Measurements from ENCODE around the gene RPS3.
A peak's percentile ranks its signal among the peaks of the same experiment; 100 is the strongest.

Gene RPS3

DNA sequence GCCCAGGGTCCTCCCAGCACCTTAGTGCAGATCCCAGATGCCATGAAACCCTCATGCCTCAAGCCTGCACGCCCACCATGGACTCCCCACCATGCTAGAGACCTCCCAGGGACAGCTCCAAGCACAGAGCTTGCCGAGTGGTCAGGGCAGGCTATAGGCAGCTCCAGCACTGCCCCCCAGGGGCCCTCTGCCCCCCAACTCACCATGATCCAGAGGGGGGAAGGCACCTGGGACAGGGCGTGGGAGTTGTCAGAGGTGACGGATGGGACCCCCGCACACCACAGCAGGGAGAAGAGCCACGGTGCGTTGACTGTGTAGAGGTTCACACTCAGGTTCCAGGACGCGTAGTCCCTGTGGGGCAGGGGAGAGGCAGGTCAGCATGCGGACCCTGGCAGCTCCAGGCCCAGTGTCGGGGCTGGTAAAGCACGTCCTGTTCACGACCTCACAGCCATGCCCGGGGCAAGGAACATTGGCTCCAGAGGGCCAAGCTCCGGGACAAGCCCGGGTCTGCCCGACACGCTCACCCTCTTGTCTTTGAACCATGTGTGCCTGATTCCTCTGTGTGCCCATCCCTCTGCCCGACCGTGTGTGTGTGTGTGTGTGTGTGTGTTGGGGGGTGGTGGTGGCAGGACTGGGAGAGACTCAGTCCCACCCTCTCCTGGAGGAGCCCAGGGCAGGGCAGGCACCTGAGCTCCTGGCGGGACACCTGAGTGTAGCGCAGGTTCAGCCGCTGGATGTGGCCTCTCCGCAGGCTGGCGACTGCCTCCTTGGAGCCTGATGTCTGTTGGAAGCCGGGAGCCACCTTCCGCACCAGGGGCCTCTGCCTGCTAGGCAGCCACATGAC is 41.9 kb downstream of the RPS3 start:
- FAIRE-seq (no peak), DNase-seq (ENCODE audit: insufficient read length, low spot score) (no peak)
- TF ChIP-seq POLR2A (IDR thresholded peaks at IDR 0.05; ENCODE audit: low read depth, low read length), result no peak

DNA sequence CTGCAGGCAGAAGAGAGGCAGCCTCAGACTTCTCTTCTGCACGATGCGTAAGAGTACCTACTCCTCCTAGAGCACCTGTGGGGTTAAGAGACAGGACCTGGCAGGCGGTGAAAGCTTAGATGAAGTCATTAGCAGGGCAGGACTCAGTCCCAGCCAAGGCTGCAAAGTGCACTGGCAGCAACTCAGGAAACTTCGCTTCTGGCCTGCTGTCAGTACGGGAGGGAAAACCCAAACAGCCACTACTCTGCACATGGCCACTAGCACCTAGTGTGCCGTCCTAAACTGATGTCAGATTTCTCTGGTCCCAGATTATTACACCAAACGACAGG is 42.5 kb downstream of the RPS3 start:
- FAIRE-seq (no peak), DNase-seq (ENCODE audit: insufficient read length, low spot score) (no peak)
- no peak for TF ChIP-seq POLR2A (IDR thresholded peaks at IDR 0.05; ENCODE audit: low read depth, low read length)

DNA sequence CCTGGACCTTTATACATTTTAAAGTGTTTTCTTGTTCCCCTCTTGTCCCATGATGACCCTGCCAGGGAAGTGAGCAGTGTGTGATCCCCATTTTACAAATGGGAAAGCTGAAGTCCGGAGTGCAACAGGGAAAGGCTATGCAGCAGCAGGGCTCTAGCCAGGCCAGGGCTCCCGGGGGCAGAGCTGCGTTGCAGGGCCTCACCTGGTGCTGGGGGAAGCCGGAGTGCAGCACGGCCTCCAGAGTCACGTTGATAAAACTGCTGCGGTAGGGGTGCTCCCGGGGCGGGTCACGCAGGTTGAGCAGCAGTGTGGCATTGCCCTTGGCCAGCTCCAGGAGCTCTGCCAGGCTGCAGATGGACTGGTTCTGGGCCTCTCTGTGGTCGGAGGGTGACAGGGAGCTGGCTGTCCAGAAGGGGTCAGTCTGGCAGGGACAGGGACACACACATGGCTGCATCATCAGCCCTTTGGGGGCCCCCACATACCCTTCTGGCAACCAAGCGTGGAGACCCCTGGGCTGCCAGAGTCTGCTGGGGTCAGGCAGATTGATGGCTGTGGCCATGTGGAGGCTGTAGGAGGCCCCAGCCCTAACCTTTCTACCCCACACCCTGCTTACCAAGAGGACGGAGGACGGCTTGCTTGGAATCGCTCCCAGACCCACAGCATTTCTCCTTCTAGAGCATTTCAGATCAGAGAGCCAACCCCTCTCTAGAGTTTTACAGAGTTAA is 43.0 kb downstream of the RPS3 start:
- DNase-seq (ENCODE audit: insufficient read length, low spot score) (no peak), FAIRE-seq (no peak)
- TF ChIP-seq POLR2A (IDR thresholded peaks at IDR 0.05; ENCODE audit: low read depth, low read length), result no peak

DNA sequence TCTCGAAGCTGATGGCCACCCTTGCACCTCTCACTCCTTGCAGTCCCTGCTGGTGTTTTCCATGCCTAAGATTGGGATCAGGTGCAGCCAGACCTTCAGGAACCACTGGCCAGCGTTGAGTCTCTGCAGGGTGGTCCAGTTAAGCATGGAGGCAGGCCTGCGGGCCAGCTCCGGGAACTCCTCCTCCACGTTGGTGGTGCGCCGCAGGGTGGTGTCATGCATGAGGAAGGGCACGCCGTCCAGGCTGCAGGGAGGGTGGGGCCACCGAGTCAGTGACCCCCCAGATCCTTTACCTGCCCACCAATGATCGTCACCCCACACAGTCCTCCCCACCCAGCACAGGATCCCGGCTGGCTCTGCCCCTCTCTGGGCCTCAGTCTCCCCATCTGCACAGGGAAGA is 43.7 kb downstream of the RPS3 start:
- DNase-seq (ENCODE audit: insufficient read length, low spot score) (no peak), FAIRE-seq (no peak)
- TF ChIP-seq POLR2A (IDR thresholded peaks at IDR 0.05; ENCODE audit: low read depth, low read length), result no peak

DNA sequence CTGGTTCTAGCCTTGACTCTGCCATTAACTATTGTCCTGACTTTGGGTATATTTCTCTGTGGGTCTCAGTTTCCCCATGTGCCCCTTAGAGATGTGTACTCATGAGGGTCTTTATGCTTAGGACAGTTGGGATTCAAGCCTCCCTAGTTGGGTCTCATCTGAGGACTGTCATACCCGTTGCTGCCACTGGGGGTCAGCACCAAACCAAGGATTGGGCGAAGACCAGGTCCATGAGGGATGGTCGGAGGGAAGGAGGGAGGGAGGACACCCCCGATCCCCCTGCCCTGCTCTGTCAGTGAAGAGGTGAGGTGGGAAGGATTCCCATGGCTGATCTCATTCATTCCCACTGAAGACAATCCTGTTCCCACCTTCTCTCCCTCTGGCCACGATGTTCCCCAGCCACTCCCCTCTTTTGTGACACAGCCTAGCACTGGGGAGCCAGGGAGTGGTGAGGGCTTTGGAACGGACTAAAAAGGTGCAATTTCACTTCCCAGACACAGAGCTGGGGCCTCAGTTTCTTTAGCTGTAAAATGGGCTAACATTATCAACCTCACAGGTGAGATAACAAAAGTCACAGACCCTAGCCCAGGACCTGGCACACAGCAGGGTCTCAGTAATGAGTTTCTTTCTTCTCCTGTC is 46.1 kb downstream of the RPS3 start:
- FAIRE-seq, result no peak
- no peak for TF ChIP-seq POLR2A (IDR thresholded peaks at IDR 0.05; ENCODE audit: low read depth, low read length)
- peak; percentile 67 for DNase-seq (ENCODE audit: insufficient read length, low spot score)

DNA sequence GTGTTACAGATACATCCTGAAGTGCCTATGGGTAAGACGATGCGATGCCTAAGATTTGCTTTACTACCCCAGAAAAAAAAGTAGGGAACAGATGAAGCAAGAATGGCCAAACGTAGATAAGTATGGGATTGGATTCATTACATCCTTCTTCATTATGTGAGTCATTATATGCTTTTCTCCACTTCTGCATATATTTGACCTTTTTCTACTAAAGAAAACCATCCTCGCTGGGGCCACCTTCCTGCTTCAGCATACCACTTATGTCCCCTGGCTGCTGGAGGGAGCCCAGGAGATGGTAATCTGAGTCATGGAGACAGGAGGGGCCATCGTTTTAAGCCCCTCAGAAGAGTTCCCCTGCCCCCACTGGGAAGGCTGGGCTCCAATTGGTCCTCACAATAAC is 48.1 kb downstream of the RPS3 start:
- no peak for TF ChIP-seq POLR2A (IDR thresholded peaks at IDR 0.05; ENCODE audit: low read depth, low read length)
- no peak for DNase-seq (ENCODE audit: insufficient read length, low spot score)
- no peak for FAIRE-seq

DNA sequence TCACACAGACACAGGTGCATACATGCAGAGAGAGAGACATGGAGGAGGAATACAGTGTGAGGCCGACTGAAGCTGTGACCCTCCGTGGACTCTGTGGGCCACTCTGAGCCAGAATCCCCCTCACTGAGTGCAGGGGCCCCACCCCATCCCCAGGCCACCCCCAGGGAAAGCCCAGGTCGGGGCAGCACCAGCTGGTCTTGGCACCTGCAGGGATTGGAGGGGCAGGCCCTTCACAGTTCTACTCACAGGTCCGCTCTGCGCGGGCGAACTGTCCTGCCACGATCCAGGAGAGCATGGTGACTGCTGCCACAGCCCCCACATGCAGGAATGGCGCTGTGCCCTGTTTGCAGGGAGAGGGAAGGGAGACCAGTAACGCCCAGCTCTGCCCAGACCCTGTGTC is 50.0 kb downstream of the RPS3 start:
- DNase-seq (ENCODE audit: insufficient read length, low spot score), result no peak
- TF ChIP-seq POLR2A (IDR thresholded peaks at IDR 0.05; ENCODE audit: low read depth, low read length), result no peak
- FAIRE-seq, result no peak

DNA sequence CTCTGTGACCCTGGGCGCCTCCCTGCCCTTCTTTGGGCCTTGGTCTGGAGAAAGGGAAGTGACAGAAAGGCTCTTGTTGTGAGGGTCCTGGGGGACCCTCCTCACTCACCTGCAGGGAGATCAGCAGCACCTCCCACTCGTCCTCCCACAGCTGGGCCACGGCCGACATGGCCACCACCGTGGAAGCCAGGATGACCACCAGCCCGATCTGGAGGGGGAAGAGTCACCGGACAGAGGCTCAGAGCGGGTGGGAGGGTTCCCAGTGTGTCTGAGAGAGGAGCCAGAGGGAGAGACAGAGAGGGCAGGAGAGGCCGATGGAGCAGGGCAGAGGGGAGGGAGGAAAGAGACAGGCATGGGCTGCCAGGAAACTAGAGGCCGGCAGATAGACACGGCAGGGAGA is 50.5 kb downstream of the RPS3 start:
- TF ChIP-seq POLR2A (IDR thresholded peaks at IDR 0.05; ENCODE audit: low read depth, low read length), result no peak
- DNase-seq (ENCODE audit: insufficient read length, low spot score) (no peak), FAIRE-seq (no peak)

DNA sequence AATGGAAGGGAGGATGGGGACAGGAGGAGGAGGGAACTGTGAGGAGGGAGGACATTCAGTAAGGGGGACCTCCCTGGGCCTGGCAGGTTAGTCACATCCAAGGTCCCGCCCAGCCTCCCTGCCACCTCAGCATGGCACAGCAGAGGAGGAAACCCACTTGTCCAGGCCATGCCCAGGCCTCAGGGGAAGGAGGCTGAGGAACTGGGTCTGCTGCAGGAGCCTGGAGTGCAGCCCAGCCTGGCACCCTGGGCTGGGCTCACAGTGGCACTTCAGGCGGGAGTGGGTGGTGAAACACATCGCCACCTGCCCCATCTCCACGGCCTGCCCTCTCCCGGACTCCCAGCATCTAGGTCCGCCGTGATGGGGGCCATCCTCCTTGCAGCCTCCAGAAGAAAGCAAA is 50.9 kb downstream of the RPS3 start:
- DNase-seq (ENCODE audit: insufficient read length, low spot score), result peak; percentile 59
- TF ChIP-seq POLR2A (IDR thresholded peaks at IDR 0.05; ENCODE audit: low read depth, low read length), result no peak
- no peak for FAIRE-seq

DNA sequence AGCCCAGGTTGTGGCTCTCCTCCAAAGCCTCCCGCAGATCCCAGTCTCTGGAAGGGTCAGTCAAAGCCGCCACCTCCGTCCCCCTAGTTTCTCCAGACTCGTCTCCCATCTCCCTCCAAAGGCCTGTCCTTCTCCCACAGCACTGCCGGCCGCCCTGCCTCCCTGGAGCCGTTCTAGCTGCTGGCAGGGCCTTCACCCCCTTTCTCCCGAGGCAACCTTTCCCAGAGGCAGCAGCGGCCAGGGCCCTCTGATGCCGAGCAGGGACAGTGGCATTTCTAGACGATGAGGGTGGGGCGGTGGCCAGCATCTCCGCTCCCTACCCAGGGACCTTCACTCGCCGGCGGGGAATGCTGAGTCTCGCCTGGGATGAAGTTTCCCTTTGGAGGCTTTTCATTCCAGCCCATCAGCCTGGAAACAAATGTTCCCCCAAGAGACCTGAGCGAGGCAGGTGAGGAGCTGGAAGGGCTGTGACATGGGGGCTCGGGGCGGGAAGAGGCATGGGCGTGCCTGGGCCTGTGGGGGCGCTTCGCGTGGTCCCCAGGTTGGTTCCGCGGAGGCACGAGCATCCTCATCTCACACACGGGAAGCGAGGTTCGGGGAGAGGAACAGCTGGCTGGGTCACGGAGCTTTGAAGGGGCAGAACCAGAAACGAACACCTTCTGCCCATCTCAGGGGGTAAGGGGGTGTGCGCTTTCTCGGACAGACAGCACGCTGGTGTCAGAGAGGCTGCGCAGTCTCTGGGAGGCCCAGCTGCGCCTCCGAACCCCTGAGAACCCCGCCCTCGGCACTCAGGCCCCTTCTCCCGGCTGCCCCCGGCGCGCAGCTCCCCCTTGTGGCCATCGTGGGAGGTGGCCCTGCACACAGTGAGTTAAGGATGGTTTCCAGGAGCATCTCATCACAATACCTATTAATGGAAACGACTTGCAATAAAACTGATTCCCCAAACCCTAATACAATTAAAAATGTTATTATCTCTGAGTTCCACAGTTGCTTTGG is 51.8 kb downstream of the RPS3 start:
- DNase-seq (ENCODE audit: insufficient read length, low spot score), result no peak
- TF ChIP-seq POLR2A (IDR thresholded peaks at IDR 0.05; ENCODE audit: low read depth, low read length), result no peak
- no peak for FAIRE-seq

DNA sequence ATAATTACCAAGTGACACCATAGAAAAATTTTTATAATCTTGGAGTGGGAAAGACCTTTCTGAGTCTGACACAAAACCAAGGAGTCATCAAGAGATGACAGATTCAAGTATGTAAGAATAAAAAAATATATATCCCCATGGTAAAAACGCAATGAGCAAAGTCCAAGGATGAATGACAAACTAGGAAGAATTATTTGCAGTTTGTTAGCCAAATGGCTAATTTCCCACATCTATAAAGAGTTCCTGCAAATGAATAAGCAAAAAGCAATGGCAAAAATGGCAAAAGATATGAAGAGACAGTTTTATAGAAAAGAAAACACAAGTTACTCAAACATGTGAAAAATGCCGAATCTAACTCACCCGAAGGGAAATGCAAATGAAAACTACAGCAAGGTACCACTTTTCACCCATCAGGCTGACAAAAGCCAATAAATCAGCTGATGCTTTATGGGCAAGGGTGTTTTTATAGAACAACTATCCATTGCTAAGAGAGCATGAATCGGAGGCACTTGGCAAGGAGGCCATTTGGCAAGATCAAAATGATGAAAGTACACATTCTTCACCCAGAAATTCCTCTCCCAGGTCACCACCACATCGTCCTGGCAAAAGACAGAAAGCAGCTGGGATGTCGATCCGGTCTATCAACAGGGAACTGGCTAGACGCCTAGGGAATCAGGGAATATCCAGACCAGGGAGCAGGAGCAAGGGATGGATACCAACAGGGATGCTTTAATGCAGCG is 54.8 kb downstream of the RPS3 start:
- no peak for TF ChIP-seq POLR2A (IDR thresholded peaks at IDR 0.05; ENCODE audit: low read depth, low read length)

DNA sequence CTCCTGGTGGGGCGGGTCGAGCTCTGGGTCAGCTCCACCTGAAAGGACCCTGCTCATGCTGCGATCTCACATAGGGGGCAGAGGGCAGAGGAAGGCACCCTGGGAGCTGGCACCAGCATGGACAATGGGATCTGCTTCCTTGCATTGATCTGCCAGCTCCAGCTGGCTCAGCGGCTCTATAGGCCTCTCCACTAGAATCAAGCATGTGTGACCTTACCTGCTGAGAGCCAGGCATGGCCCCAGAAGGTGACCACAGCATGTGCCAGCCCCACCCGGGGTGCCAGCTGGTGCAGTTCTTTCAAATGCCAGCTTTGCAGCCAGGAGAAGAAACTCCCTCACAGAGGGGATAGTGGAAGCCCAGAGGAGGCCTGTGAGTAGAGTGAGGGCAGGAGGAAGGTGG is 55.7 kb downstream of the RPS3 start:
- FAIRE-seq (no peak), DNase-seq (ENCODE audit: insufficient read length, low spot score) (no peak)
- TF ChIP-seq POLR2A (IDR thresholded peaks at IDR 0.05; ENCODE audit: low read depth, low read length), result no peak

More for the DNA sequence above, 54.8 kb downstream of the RPS3 start:
- DNase-seq (ENCODE audit: insufficient read length, low spot score) (no peak), FAIRE-seq (no peak)
